ENCODE data around the gene TMED6. TPM values are rescaled to one million over a fixed set of nuclear protein-coding genes. Genes with fewer than 3 reads are reported as not detected.

Gene TMED6
- polyA plus RNA-seq, 3 donors = 0.29 TPM; not detected in 2

- peaks cover 28 to 32% of the 10 kb centered on the region in 2 donors for H3K4me1 ChIP-seq (ENCODE audit: control insufficient read depth in 1 of 2, insufficient read depth in 2 of 2, low read length in 2 of 2)
- Mint-ChIP-seq H3K27ac (no peak overlapping the region), H3K9me3 (peaks cover 0 to 3% (median 0%) of the 10 kb centered on the region in 7 donors), H3K4me1 (peaks cover 31% of the 10 kb centered on the region), H3K4me3 (no peak overlapping the region), H3K36me3 (peaks cover 10 to 12% of the 10 kb centered on the region in 2 donors), H3K27me3 (ENCODE audit: low read depth in 3 of 3) (peaks cover 1 to 9% (median 7%) of the 10 kb centered on the region in 3 donors)
- DNase-seq = no peak
- H3K9me3 ChIP-seq (replicated peaks in 1 of 2; ENCODE audit: control insufficient read depth in 1 of 2, insufficient read depth in 1 of 2, low read length in 2 of 2) = no peaks in the 10 kb centered on the region
- H3K27ac ChIP-seq (ENCODE audit: low read depth in 1 of 2, low read length in 2 of 2) = no peak overlapping the region
- H4K20me1 ChIP-seq (ENCODE audit: insufficient read depth, low read length) = no peaks in the 10 kb centered on the region
- no peaks in the 10 kb centered on the region for H3K36me3 ChIP-seq (replicated peaks in 1 of 2; ENCODE audit: control insufficient read depth in 1 of 2, insufficient read depth in 2 of 2, low read length in 2 of 2)
- no peaks in the 10 kb centered on the region for H3K79me2 ChIP-seq (ENCODE audit: insufficient read depth, low read length)
- H3K9ac ChIP-seq (ENCODE audit: insufficient read depth, low read length, poor library complexity, severe bottlenecking) = no peak overlapping the region
- H3K4me2 ChIP-seq (replicated peaks; ENCODE audit: extremely low read depth, low read length, poor library complexity, severe bottlenecking) = no peak overlapping the region
- intact Hi-C loops (cut with micrococcal nuclease) = no loop called here
- no peak overlapping the region for H3K4me3 ChIP-seq (replicated peaks in 1 of 3; ENCODE audit: low read depth in 2 of 3, low read length in 3 of 3)
- 100% methylated on average over 2 of the region's 4 CpGs for WGBS (ENCODE audit: insufficient coverage)
- H3K27me3 ChIP-seq (ENCODE audit: control insufficient read depth in 2 of 2, insufficient read depth in 2 of 2, low read length in 2 of 2) = no peaks in the 10 kb centered on the region
- no peak overlapping the region for H2AFZ ChIP-seq (ENCODE audit: insufficient read depth, low read depth, low read length, poor library complexity, severe bottlenecking)
- TF ChIP-seq CTCF (IDR thresholded peaks at IDR 0.05) = no peak
Measured at GRCh38 chr16:69301861-69302260, 49.7 kb downstream of the TMED6 start.

- Histone ChIP-seq H3K4me3 (replicated peaks in 1 of 3; ENCODE audit: low read depth in 2 of 3, low read length in 3 of 3) (no peak overlapping the region), H3K9ac (ENCODE audit: insufficient read depth, low read length, poor library complexity, severe bottlenecking) (no peak overlapping the region), H2AFZ (ENCODE audit: insufficient read depth, low read depth, low read length, poor library complexity, severe bottlenecking) (no peak overlapping the region), H4K20me1 (ENCODE audit: insufficient read depth, low read length) (no peaks in the 10 kb centered on the region), H3K36me3 (replicated peaks in 1 of 2; ENCODE audit: control insufficient read depth in 1 of 2, insufficient read depth in 2 of 2, low read length in 2 of 2) (no peaks in the 10 kb centered on the region), H3K4me1 (ENCODE audit: control insufficient read depth in 1 of 2, insufficient read depth in 2 of 2, low read length in 2 of 2) (peaks cover 28 to 32% of the 10 kb centered on the region in 2 donors), H3K27me3 (ENCODE audit: control insufficient read depth in 2 of 2, insufficient read depth in 2 of 2, low read length in 2 of 2) (no peaks in the 10 kb centered on the region), H3K9me3 (replicated peaks in 1 of 2; ENCODE audit: control insufficient read depth in 1 of 2, insufficient read depth in 1 of 2, low read length in 2 of 2) (no peaks in the 10 kb centered on the region), H3K79me2 (ENCODE audit: insufficient read depth, low read length) (no peaks in the 10 kb centered on the region), H3K4me2 (replicated peaks; ENCODE audit: extremely low read depth, low read length, poor library complexity, severe bottlenecking) (no peak overlapping the region), H3K27ac (ENCODE audit: low read depth in 1 of 2, low read length in 2 of 2) (no peak overlapping the region)
- DNase-seq = no peak
- Mint-ChIP-seq H3K4me3 (no peak overlapping the region), H3K27ac (no peak overlapping the region), H3K27me3 (ENCODE audit: low read depth in 3 of 3) (peaks cover 1 to 8% (median 7%) of the 10 kb centered on the region in 3 donors), H3K9me3 (peaks cover 0 to 3% (median 0%) of the 10 kb centered on the region in 7 donors), H3K36me3 (peaks cover 10 to 12% of the 10 kb centered on the region in 2 donors), H3K4me1 (peaks cover 31% of the 10 kb centered on the region)
- WGBS (ENCODE audit: insufficient coverage) = 100% methylated on average over 1 of the region's 1 CpG
- no peak for TF ChIP-seq CTCF (IDR thresholded peaks at IDR 0.05)
- intact Hi-C loops (cut with micrococcal nuclease) = no loop called here
Measured at GRCh38 chr16:69301187-69301586, 50.4 kb downstream of the TMED6 start.
